OCI-LY1 (cell line): ENCODE data around the gene ICAM2.
"Not testable (repeated sequence)": the region's sequence is repeated elsewhere in the genome, so short reads cannot be mapped to it uniquely, and the experiment has no call there.

ENCODE experiments used
- H2AFZ ChIP-seq: fragments of 200-600 bp; sonication (generic), shearing (Covaris generic); 2 replicates; pipeline ENCODE4 v1.6.0; 2014; ENCODE audit warnings: antibody characterized with exemption, mild to moderate bottlenecking, low read length
- H3F3A ChIP-seq: fragments of 200-600 bp; sonication (generic), shearing (Covaris generic); 2 replicates; pipeline ENCODE4 v1.6.0; 2014; ENCODE audit warnings: mild to moderate bottlenecking, antibody characterized with exemption, low read length, moderate library complexity; ENCODE audit not compliant: insufficient read depth
- H3K27ac ChIP-seq: fragments of 200-600 bp; sonication (generic); 2 replicates; pipeline ENCODE4 v1.5.1; 2014; ENCODE audit warnings: low read length, mixed run types, mild to moderate bottlenecking, low read depth; ENCODE audit not compliant: poor library complexity, severe bottlenecking
- H3K27me3 ChIP-seq: fragments of 200-600 bp; sonication (generic); 2 replicates; pipeline ENCODE4 v1.6.0; 2014; ENCODE audit warnings: antibody characterized with exemption, mild to moderate bottlenecking, low read length, moderate library complexity; ENCODE audit not compliant: insufficient read depth
- H3K36me3 ChIP-seq: fragments of 200-600 bp; sonication (generic); 2 replicates; pipeline ENCODE4 v1.6.1; 2014; ENCODE audit warnings: mild to moderate bottlenecking, antibody characterized with exemption, low read length, moderate library complexity, mixed read lengths; ENCODE audit not compliant: insufficient read depth
- H3K4me1 ChIP-seq: fragments of 200-600 bp; sonication (generic); 2 replicates; pipeline ENCODE4 v1.5.1; 2014; ENCODE audit warnings: mild to moderate bottlenecking, low read length, moderate library complexity; ENCODE audit not compliant: insufficient read depth, severe bottlenecking
- H3K4me2 ChIP-seq: fragments of 200-600 bp; sonication (generic), shearing (Covaris generic); 2 replicates; pipeline ENCODE4 v1.6.1; 2014; ENCODE audit warnings: low read length
- H3K4me3 ChIP-seq: fragments of 200-600 bp; sonication (generic); 2 replicates; pipeline ENCODE4 v1.5.1; 2014; ENCODE audit warnings: low read length, low read depth, mild to moderate bottlenecking, mixed read lengths; ENCODE audit not compliant: poor library complexity, severe bottlenecking
- H3K79me2 ChIP-seq: fragments of 200-600 bp; shearing (Covaris generic); 2 replicates; pipeline ENCODE4 v1.6.1; 2016; ENCODE audit warnings: mixed run types, low read length, mixed read lengths; ENCODE audit not compliant: insufficient read depth
- H3K9ac ChIP-seq: fragments of 200-600 bp; sonication (generic), shearing (Covaris generic); 2 replicates; pipeline ENCODE4 v1.6.1; 2014; ENCODE audit warnings: mild to moderate bottlenecking, low read length, mixed read lengths
- H3K9me2 ChIP-seq: fragments of 200-600 bp; sonication (generic), shearing (Covaris generic); 2 replicates; pipeline ENCODE4 v1.6.1; 2014; ENCODE audit warnings: low read depth, mild to moderate bottlenecking, low read length, mixed read lengths
- H3K9me3 ChIP-seq: fragments of 200-600 bp; shearing (Covaris generic); 2 replicates; pipeline ENCODE4 v1.6.1; 2014; ENCODE audit warnings: low read length, mixed read lengths
- H4K20me1 ChIP-seq: fragments of 200-600 bp; sonication (generic), shearing (Covaris generic); 2 replicates; pipeline ENCODE4 v1.6.0; 2016; ENCODE audit warnings: mild to moderate bottlenecking, low read length; ENCODE audit not compliant: insufficient read depth
- EZH2 ChIP-seq: fragments of 200-600 bp; sonication (generic), shearing (Covaris generic); IDR thresholded peaks from 2 replicates; pipeline ENCODE4 v1.8.0; 2017; ENCODE audit warnings: borderline replicate concordance, mixed run types, mild to moderate bottlenecking, antibody characterized with exemption, low read length, moderate library complexity, mixed read lengths
- TF ChIP-seq, protein P1 (sequence below): fragments of 200-600 bp; sonication (generic), shearing (Covaris generic); IDR thresholded peaks from 2 replicates; pipeline ENCODE4 v1.5.1; 2017; ENCODE audit warnings: mild to moderate bottlenecking, antibody characterized with exemption, low read length, moderate library complexity, mixed read lengths

Gene ICAM2

DNA sequence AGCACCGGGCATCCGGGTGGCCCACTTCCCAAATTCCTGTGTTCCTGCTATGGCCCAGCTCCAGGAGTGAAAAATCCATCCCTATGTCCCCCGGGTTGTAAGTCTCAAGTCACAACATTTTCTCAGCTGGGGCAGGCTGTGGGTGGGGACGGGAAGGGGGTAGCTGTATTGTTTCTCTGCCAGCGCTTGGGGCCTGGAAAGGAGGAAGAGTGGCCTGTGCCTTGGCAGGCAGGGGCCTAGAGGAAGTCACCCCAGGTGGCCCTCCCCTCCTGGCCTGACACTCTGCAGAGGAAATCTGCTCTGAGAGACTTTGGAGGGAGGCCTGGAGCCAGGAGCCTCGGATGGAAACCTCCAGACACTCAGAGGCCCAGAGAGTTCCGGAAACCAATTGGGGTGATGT, 37.1 kb downstream of the ICAM2 start:
- TF ChIP-seq, protein P1, sequence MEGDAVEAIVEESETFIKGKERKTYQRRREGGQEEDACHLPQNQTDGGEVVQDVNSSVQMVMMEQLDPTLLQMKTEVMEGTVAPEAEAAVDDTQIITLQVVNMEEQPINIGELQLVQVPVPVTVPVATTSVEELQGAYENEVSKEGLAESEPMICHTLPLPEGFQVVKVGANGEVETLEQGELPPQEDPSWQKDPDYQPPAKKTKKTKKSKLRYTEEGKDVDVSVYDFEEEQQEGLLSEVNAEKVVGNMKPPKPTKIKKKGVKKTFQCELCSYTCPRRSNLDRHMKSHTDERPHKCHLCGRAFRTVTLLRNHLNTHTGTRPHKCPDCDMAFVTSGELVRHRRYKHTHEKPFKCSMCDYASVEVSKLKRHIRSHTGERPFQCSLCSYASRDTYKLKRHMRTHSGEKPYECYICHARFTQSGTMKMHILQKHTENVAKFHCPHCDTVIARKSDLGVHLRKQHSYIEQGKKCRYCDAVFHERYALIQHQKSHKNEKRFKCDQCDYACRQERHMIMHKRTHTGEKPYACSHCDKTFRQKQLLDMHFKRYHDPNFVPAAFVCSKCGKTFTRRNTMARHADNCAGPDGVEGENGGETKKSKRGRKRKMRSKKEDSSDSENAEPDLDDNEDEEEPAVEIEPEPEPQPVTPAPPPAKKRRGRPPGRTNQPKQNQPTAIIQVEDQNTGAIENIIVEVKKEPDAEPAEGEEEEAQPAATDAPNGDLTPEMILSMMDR: no peak
- TF ChIP-seq EZH2: no peak
- no peaks in the 10 kb centered on the region for H4K20me1 ChIP-seq

DNA sequence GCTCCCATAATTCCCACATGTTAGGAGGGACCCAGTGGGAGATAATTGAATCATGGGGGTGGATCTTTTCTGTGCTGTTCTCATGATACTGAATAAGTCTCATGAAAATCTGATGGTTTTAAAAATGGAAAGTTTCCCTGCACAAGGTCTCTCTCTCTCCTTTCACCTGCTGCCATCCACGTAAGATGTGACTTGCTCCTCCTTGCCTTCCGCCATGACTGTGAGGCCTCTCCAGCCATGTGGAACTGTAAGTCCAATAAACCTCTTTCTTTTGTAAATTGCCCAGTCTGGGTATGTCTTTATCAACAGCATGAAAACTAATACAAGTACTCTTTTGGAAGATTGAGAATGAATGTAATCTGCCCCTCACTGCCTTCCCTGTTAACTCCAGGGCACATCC, 37.8 kb downstream of the ICAM2 start:
- not testable (repeated sequence) for H3K4me3 ChIP-seq, H3K4me1 ChIP-seq, H3F3A ChIP-seq

More for the DNA sequence above, 37.1 kb downstream of the ICAM2 start:
- no peak overlapping the region for H3K4me3 ChIP-seq
- H3K27me3 ChIP-seq: peaks cover 4% of the 10 kb centered on the region; the same call in 1 of the 2 replicates
- H3K4me2 ChIP-seq: no peak overlapping the region
- no peaks in the 10 kb centered on the region for H3K36me3 ChIP-seq
- no peak overlapping the region for H2AFZ ChIP-seq
- H3K9me3 ChIP-seq: peaks cover 14% of the 10 kb centered on the region
- H3F3A ChIP-seq: no peaks in the 10 kb centered on the region
- H3K9me2 ChIP-seq: no peaks in the 10 kb centered on the region
- H3K4me1 ChIP-seq: no peaks in the 10 kb centered on the region
- H3K9ac ChIP-seq: no peak overlapping the region
- no peak overlapping the region for H3K27ac ChIP-seq
- no peaks in the 10 kb centered on the region for H3K79me2 ChIP-seq

DNA sequence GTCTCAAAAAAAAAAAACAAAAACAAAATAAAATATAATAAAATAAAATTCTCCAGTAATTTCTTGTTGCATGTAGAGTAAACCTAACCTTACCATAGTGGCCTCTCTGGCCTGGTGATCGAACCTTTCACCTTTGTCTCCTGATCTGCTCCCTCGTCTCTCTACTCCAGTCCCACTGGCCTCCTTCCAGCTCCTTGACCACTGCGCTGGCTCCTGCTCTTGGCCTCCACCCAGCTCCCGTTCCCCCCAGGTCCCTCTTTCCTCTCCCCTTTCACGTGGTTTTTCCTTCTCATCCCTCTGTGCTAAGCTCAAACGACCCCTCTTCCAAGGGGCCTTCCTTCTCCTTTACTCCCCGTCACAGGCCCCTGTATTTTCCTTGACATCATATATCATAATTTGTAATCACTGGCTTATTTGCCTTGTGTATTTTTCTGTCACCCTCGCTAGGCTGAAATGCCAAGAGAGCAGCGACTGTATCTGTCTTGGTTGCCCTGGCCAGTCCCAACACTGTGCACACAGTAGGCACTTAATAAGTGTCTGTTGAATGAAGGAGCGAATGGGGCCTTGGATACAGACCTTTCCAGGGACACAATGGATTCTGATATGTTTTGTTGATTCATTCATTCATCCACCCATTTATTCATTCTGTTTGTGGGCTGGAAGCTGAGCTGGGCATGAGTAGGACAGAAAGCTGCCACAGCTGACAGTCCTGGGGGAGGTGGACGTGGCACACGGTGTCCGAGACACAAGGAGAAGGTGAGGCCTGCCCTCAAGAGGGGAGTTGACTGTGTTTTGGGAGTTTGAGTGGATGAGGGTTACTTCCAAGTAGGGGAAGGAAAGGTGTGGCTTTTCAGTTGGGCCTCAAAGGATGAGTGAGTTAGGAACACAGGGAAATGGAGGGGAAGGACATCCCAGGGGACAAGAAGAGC, 41.9 kb downstream of the ICAM2 start:
- no peak overlapping the region for H3K9ac ChIP-seq
- no peak overlapping the region for H3K4me3 ChIP-seq
- H3K27ac ChIP-seq: no peak overlapping the region
- no peaks in the 10 kb centered on the region for H3F3A ChIP-seq
- H3K4me2 ChIP-seq: no peak overlapping the region
- H3K79me2 ChIP-seq: no peaks in the 10 kb centered on the region
- H3K9me3 ChIP-seq: peaks cover 14% of the 10 kb centered on the region
- H3K9me2 ChIP-seq: no peaks in the 10 kb centered on the region
- no peaks in the 10 kb centered on the region for H3K4me1 ChIP-seq
- H4K20me1 ChIP-seq: no peaks in the 10 kb centered on the region
- no peaks in the 10 kb centered on the region for H3K36me3 ChIP-seq
- no peak overlapping the region for H2AFZ ChIP-seq
- no peak for TF ChIP-seq EZH2
- TF ChIP-seq, protein P1: no peak
- H3K27me3 ChIP-seq: peaks cover 9% of the 10 kb centered on the region; the same call in 1 of the 2 replicates

More for the DNA sequence above, 37.8 kb downstream of the ICAM2 start:
- not testable (repeated sequence) for H3K36me3 ChIP-seq, H4K20me1 ChIP-seq, H3K9me2 ChIP-seq, H3K4me2 ChIP-seq, H3K9ac ChIP-seq, H3K27ac ChIP-seq, H2AFZ ChIP-seq, H3K27me3 ChIP-seq, H3K79me2 ChIP-seq
- peaks cover 14% of the 10 kb centered on the region for H3K9me3 ChIP-seq
